ENCODE results near the gene SH3BP2.

The SH3BP2 gene

GRCh38 chr4:2860391-2861348 lies 67.8 kb downstream of the SH3BP2 start:
- no peak for DNase-seq

- DNase-seq, result no peak
Measured at GRCh38 chr4:2861631-2862436, 68.9 kb downstream of the SH3BP2 start.

GRCh38 chr4:2862528-2862927 lies 69.6 kb downstream of the SH3BP2 start:
- no peak for DNase-seq

- DNase-seq, result no peak
Measured at GRCh38 chr4:2863649-2864048, 70.8 kb downstream of the SH3BP2 start.

GRCh38 chr4:2865196-2865780 lies 72.4 kb downstream of the SH3BP2 start:
- no peak for DNase-seq

- DNase-seq, result no peak
Measured at GRCh38 chr4:2866160-2866861, 73.4 kb downstream of the SH3BP2 start.

GRCh38 chr4:2866891-2867290 lies 74.0 kb downstream of the SH3BP2 start:
- no peak for DNase-seq

- no peak for DNase-seq
Measured at GRCh38 chr4:2867758-2868491, 75.0 kb downstream of the SH3BP2 start.

GRCh38 chr4:2868877-2869487 lies 76.1 kb downstream of the SH3BP2 start:
- no peak for DNase-seq

- DNase-seq, result no peak
Measured at GRCh38 chr4:2869659-2870058, 76.8 kb downstream of the SH3BP2 start.

GRCh38 chr4:2870082-2870481 lies 77.2 kb downstream of the SH3BP2 start:
- DNase-seq, result no peak

GRCh38 chr4:2871466-2871865 lies 78.6 kb downstream of the SH3BP2 start:
- DNase-seq, result no peak

GRCh38 chr4:2871911-2872310 lies 79.0 kb downstream of the SH3BP2 start:
- DNase-seq, result no peak

- DNase-seq, result no peak
Measured at GRCh38 chr4:2873329-2873728, 80.4 kb downstream of the SH3BP2 start.

- no peak for DNase-seq
Measured at GRCh38 chr4:2874861-2875260, 82.0 kb downstream of the SH3BP2 start.

- no peak for DNase-seq
Measured at GRCh38 chr4:2875556-2875955, 82.7 kb downstream of the SH3BP2 start.

- DNase-seq, result no peak
Measured at GRCh38 chr4:2878346-2878745, 85.5 kb downstream of the SH3BP2 start.

- DNase-seq, result no peak
Measured at GRCh38 chr4:2879026-2879425, 86.1 kb downstream of the SH3BP2 start.

- no peak for DNase-seq
Measured at GRCh38 chr4:2881431-2881830, 88.5 kb downstream of the SH3BP2 start.

- DNase-seq, result no peak
Measured at GRCh38 chr4:2882341-2882740, 89.5 kb downstream of the SH3BP2 start.

- no peak for DNase-seq
Measured at GRCh38 chr4:2886161-2886560, 93.3 kb downstream of the SH3BP2 start.

- DNase-seq, result no peak
Measured at GRCh38 chr4:2886622-2887021, 93.7 kb downstream of the SH3BP2 start.

All from NCI-H345 (cell line).